ENCODE measurements around the gene OR1S2. TPM values are rescaled to one million over a fixed set of nuclear protein-coding genes. Genes with fewer than 3 reads are reported as not detected.
"Not testable (repeated sequence)": the region's sequence is repeated elsewhere in the genome, so short reads cannot be mapped to it uniquely, and the experiment has no call there.

Gene OR1S2
- total RNA-seq, result not detected in 2 replicates

GRCh38 chr11:58204042-58204441, at the start of gene OR1S2:
Gene OR1S2 (minus strand): TSS chr11:58204142. CDS start chr11:58204142, 0 bp downstream.
- DNase-seq (ENCODE audit: low read depth in 2 of 2), result no peak

GRCh38 chr11:58243954-58244353, 40.0 kb upstream of the OR1S2 start:
- DNase-seq (ENCODE audit: low read depth in 2 of 2), result no peak

GRCh38 chr11:58227956-58228615, 24.1 kb upstream of the OR1S2 start:
- no peak for DNase-seq (ENCODE audit: low read depth in 2 of 2)

GRCh38 chr11:58222721-58223120, 18.8 kb upstream of the OR1S2 start:
- DNase-seq (ENCODE audit: low read depth in 2 of 2), result no peak

- no peak for DNase-seq (ENCODE audit: low read depth in 2 of 2)
These were observed 12.5 kb upstream of the OR1S2 start for GRCh38 chr11:58216476-58216875.

- not testable (repeated sequence) for DNase-seq (ENCODE audit: low read depth in 2 of 2)
These were observed 8.5 kb upstream of the OR1S2 start, which contains the start of gene OR1S1 for GRCh38 chr11:58212420-58212819. Gene OR1S1 (plus strand): TSS chr11:58212720.

GRCh38 chr11:58199271-58199670, 4.7 kb downstream of the OR1S2 start:
- no peak for DNase-seq (ENCODE audit: low read depth in 2 of 2)

- no peak for DNase-seq (ENCODE audit: low read depth in 2 of 2)
These were observed 8.0 kb downstream of the OR1S2 start for GRCh38 chr11:58195939-58196338.

GRCh38 chr11:58193391-58193790, 10.6 kb downstream of the OR1S2 start:
- no peak for DNase-seq (ENCODE audit: low read depth in 2 of 2)

GRCh38 chr11:58192229-58192628, 11.7 kb downstream of the OR1S2 start:
- DNase-seq (ENCODE audit: low read depth in 2 of 2), result no peak

GRCh38 chr11:58188770-58189169, 15.2 kb downstream of the OR1S2 start, which contains the start of gene OR9Q2:
Gene OR9Q2 (plus strand): TSS chr11:58189070. CDS start chr11:58190491, 1,421 bp downstream.
- no peak for DNase-seq (ENCODE audit: low read depth in 2 of 2)

- no peak for DNase-seq (ENCODE audit: low read depth in 2 of 2)
These were observed 17.0 kb downstream of the OR1S2 start for GRCh38 chr11:58186938-58187337.

GRCh38 chr11:58179648-58180047, 24.3 kb downstream of the OR1S2 start:
- DNase-seq (ENCODE audit: low read depth in 2 of 2), result no peak

- DNase-seq (ENCODE audit: low read depth in 2 of 2), result no peak
These were observed 25.5 kb downstream of the OR1S2 start for GRCh38 chr11:58178444-58178843.

GRCh38 chr11:58177409-58178054, 26.4 kb downstream of the OR1S2 start:
- no peak for DNase-seq (ENCODE audit: low read depth in 2 of 2)

- no peak for DNase-seq (ENCODE audit: low read depth in 2 of 2)
These were observed 38.3 kb downstream of the OR1S2 start for GRCh38 chr11:58165504-58166106.

- DNase-seq (ENCODE audit: low read depth in 2 of 2), result no peak
These were observed 39.0 kb downstream of the OR1S2 start for GRCh38 chr11:58164990-58165389.

- DNase-seq (ENCODE audit: low read depth in 2 of 2), result no peak
These were observed 39.6 kb downstream of the OR1S2 start for GRCh38 chr11:58164389-58164788.
